Esophagus squamous epithelium (tissue), 5 donors: ENCODE results near the gene ATP5F1B. TPM values are rescaled to one million over a fixed set of nuclear protein-coding genes. Genes with fewer than 3 reads are reported as not detected.

ENCODE experiments used
- DNase-seq: peaks from one replicate; lab custom pipeline; 2025; lab: John Stamatoyannopoulos, UW
- H3K27ac ChIP-seq, 4 donors: fragments of 200-600 bp; sonication (generic); one replicate each; pipeline ENCODE4 v1.5.1; 2016 to 2019; ENCODE audit warnings: mild to moderate bottlenecking in 1 of 4
- H3K27me3 ChIP-seq, 4 donors: fragments of 200-600 bp; sonication (generic); 1 replicate in 3 of 4; 2 replicates in 1 of 4; pipeline versions ENCODE4 v1.5.1 to v1.6.0; 2017 to 2021; ENCODE audit warnings: antibody characterized with exemption in 1 of 4
- H3K36me3 ChIP-seq, 3 donors: fragments of 200-600 bp; sonication (generic); one replicate each; pipeline ENCODE4 v1.5.1; 2016 to 2019
- H3K4me1 ChIP-seq, 3 donors: fragments of 200-600 bp; sonication (generic); one replicate each; pipeline ENCODE4 v1.5.1; 2017 to 2019
- H3K4me3 ChIP-seq, 4 donors: fragments of 200-600 bp; sonication (generic); 1 replicate in 3 of 4; 2 replicates in 1 of 4; pipeline ENCODE4 v1.5.1; 2016 to 2019; ENCODE audit warnings: mild to moderate bottlenecking in 2 of 4, moderate library complexity in 1 of 4
- H3K9me3 ChIP-seq, 3 donors: fragments of 200-600 bp; sonication (generic); one replicate each; pipeline ENCODE4 v1.5.1; 2016 to 2019
- POLR2A ChIP-seq, 4 donors: fragments of 450-650 bp; IDR thresholded peaks; one replicate each; pipeline ENCODE4 v1.6.1; 2017; ENCODE audit warnings: antibody characterized with exemption in 4 of 4, mild to moderate bottlenecking in 4 of 4, moderate library complexity in 3 of 4
- WGBS, 2 donors: methylation state at CpG; one replicate each; pipeline ENCODE4 v1.1.5; 2018; 5-methylcytosine and 5-hydroxymethylcytosine counted together
- intact Hi-C: fragments of 100-400 bp; cut with DNase I; formaldehyde crosslinking; loops from one replicate; pipeline ENCODE4 v1.15.0; 2022
- total RNA-seq, 4 donors: library from RNA; depleted of rRNA; stranded (reverse); fragments of >200 nt; gene quantifications; one replicate each; pipeline ENCODE4 v1.1.0, GENCODE V29; 2016
- TF ChIP-seq, protein P1 (sequence below), 6 experiments: fragments of 450-650 bp in 4 of 6; fragments of 200-600 bp in 2 of 6; sonication (generic) in 2 of 6; IDR thresholded peaks; one replicate each; pipeline ENCODE4 v1.5.1; 2016 to 2019; ENCODE audit warnings: antibody characterized with exemption in 6 of 6, mild to moderate bottlenecking in 4 of 6, moderate library complexity in 4 of 6
- donor health status: DM: yes; HTN: yes; CAD: no.

ATP5F1B gene
- total RNA-seq, 4 donors from 2014 or later = 337 to 726 (median 526) TPM

GRCh38 chr12:56616244-56616643, 29.5 kb downstream of the ATP5F1B start:
- Histone ChIP-seq H3K27me3 (no peaks in the 10 kb centered on the region), H3K9me3 (no peaks in the 10 kb centered on the region), H3K36me3 (peaks cover 48 to 98% (median 52%) of the 10 kb centered on the region in 3 donors), H3K4me3 (no peak overlapping the region), H3K4me1 (peaks cover 0 to 18% (median 3%) of the 10 kb centered on the region in 3 donors), H3K27ac (no peak overlapping the region)
- no peak for TF ChIP-seq POLR2A (IDR thresholded peaks at IDR 0.05)
- DNase-seq = no peak
- 90 to 100% methylated on average over 1 to 3 of the region's 3 CpGs for WGBS, 2 donors
- intact Hi-C loops = no loop called here

DNA sequence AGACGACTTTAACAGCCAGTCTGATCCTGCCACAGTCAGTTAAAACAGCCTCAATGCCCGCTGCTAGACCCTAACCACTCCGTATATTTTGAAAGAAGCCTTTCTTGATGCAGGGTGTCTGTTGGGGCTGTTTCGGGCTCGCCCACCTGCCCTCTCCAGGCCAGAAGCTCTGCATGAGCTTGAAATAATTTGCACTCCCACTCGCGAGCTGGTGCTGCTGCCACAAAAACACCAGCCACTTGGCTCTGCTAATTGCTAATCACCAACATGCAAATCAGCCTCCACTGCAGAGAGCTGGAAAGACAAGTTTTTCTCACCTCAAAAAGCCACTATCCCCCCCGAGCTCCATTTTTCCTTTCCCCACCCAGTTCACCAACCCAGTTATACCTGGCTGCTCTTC, 31.2 kb downstream of the ATP5F1B start:
- WGBS, 2 donors = 72 to 78% methylated on average over 4 to 8 of the region's 8 CpGs
- no peak overlapping the region for H3K4me3 ChIP-seq
- no peak overlapping the region for H3K27ac ChIP-seq
- H3K4me1 ChIP-seq = peaks cover 0 to 2% (median under 1%) of the 10 kb centered on the region in 3 donors
- no peaks in the 10 kb centered on the region for H3K9me3 ChIP-seq
- no peaks in the 10 kb centered on the region for H3K27me3 ChIP-seq
- H3K36me3 ChIP-seq = peaks cover 56 to 98% (median 64%) of the 10 kb centered on the region in 3 donors
- DNase-seq = no peak
- intact Hi-C loops = no loop called here
- no peak for TF ChIP-seq POLR2A (IDR thresholded peaks at IDR 0.05)
- TF ChIP-seq, protein P1, sequence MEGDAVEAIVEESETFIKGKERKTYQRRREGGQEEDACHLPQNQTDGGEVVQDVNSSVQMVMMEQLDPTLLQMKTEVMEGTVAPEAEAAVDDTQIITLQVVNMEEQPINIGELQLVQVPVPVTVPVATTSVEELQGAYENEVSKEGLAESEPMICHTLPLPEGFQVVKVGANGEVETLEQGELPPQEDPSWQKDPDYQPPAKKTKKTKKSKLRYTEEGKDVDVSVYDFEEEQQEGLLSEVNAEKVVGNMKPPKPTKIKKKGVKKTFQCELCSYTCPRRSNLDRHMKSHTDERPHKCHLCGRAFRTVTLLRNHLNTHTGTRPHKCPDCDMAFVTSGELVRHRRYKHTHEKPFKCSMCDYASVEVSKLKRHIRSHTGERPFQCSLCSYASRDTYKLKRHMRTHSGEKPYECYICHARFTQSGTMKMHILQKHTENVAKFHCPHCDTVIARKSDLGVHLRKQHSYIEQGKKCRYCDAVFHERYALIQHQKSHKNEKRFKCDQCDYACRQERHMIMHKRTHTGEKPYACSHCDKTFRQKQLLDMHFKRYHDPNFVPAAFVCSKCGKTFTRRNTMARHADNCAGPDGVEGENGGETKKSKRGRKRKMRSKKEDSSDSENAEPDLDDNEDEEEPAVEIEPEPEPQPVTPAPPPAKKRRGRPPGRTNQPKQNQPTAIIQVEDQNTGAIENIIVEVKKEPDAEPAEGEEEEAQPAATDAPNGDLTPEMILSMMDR (IDR thresholded peaks at IDR 0.05) = no peak

GRCh38 chr12:56604355-56604754, 41.4 kb downstream of the ATP5F1B start:
- no peak for DNase-seq
- no peaks in the 10 kb centered on the region for H3K9me3 ChIP-seq
- no peak overlapping the region for H3K27ac ChIP-seq
- 100% methylated on average over 3 of the region's 3 CpGs for WGBS, 2 donors
- no peak overlapping the region for H3K4me3 ChIP-seq
- peaks cover 56 to 100% (median 99%) of the 10 kb centered on the region in 3 donors for H3K36me3 ChIP-seq
- intact Hi-C loops = no loop called here
- TF ChIP-seq, protein P1 (IDR thresholded peaks at IDR 0.05) = no peak
- no peak for TF ChIP-seq POLR2A (IDR thresholded peaks at IDR 0.05)
- H3K4me1 ChIP-seq = no peaks in the 10 kb centered on the region
- H3K27me3 ChIP-seq = no peaks in the 10 kb centered on the region

GRCh38 chr12:56602239-56602638, 43.5 kb downstream of the ATP5F1B start:
- H3K4me1 ChIP-seq = no peaks in the 10 kb centered on the region
- intact Hi-C loops = no loop called here
- WGBS, 2 donors = 70 to 82% methylated on average over 3 of the region's 3 CpGs
- H3K36me3 ChIP-seq = peaks cover 69 to 100% (median 96%) of the 10 kb centered on the region in 3 donors
- H3K27ac ChIP-seq = no peak overlapping the region
- H3K4me3 ChIP-seq = no peak overlapping the region
- no peak for TF ChIP-seq POLR2A (IDR thresholded peaks at IDR 0.05)
- TF ChIP-seq, protein P1 (IDR thresholded peaks at IDR 0.05) = no peak
- no peaks in the 10 kb centered on the region for H3K27me3 ChIP-seq
- no peaks in the 10 kb centered on the region for H3K9me3 ChIP-seq
- no peak for DNase-seq

DNA sequence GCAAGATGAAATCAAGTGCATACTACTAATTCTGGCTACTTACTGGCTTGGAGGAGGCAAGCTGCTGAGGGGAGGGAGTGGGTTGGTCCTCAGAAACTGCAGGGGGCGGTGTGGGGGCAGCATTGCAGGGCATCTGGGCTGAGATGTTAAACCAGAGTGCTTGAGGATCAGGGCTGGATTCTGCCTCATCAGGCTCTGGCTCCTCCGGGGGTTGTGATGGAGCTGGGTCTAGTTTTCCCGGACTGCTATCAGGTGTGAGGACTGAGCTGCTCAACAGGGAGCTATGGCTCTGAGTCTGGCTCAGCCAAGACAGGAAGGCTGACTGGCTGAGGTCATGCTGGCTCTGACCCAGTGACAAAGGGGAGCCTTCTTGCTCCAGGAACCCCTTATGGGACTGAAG, 44.3 kb downstream of the ATP5F1B start:
- Histone ChIP-seq H3K27ac (no peak overlapping the region), H3K27me3 (no peaks in the 10 kb centered on the region), H3K36me3 (peaks cover 65 to 100% (median 89%) of the 10 kb centered on the region in 3 donors), H3K4me1 (no peaks in the 10 kb centered on the region), H3K4me3 (no peak overlapping the region), H3K9me3 (no peaks in the 10 kb centered on the region)
- WGBS, 2 donors = 82% methylated on average over 3 of the region's 3 CpGs; no CpG with 5 or more reads in 1 of the 2 donors
- DNase-seq = no peak
- no peak for TF ChIP-seq POLR2A (IDR thresholded peaks at IDR 0.05)
- TF ChIP-seq, protein P1 (IDR thresholded peaks at IDR 0.05) = no peak
- intact Hi-C loops = no loop called here

DNA sequence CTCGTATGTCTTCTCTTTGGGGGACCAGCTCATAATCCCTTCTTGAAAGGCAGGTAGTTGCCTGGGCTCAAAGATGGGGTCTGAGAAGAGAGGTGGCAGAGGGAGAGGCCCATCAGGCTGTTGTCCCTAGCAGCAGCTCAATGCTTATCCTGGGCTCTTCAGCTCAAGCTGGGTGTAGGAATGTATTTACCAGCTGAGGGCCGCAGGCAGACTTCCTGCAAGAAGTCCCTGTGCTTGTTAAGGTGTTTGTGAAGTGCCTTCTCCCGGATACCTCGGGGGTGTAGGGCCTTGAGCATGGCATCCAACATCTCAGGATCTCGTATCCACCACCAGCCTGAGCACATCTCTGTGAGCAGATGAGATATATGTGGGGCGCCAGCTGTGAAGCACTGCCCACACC, 45.0 kb downstream of the ATP5F1B start:
- TF ChIP-seq, protein P1 (IDR thresholded peaks at IDR 0.05) = no peak
- no peak for TF ChIP-seq POLR2A (IDR thresholded peaks at IDR 0.05)
- Histone ChIP-seq H3K27ac (no peak overlapping the region), H3K4me3 (no peak overlapping the region), H3K27me3 (no peaks in the 10 kb centered on the region), H3K9me3 (no peaks in the 10 kb centered on the region), H3K36me3 (peaks cover 63 to 100% (median 81%) of the 10 kb centered on the region in 3 donors), H3K4me1 (no peaks in the 10 kb centered on the region)
- WGBS, 2 donors = 90 to 97% methylated on average over 2 to 6 of the region's 6 CpGs
- no peak for DNase-seq
- intact Hi-C loops = no loop called here
